Measurements from ENCODE around the gene DIRAS2. TPM values are rescaled to one million over a fixed set of nuclear protein-coding genes. Genes with fewer than 3 reads are reported as not detected.

Gene DIRAS2
- total RNA-seq, 1 donor from 2014 or later, result 5.1 TPM

- Mint-ChIP-seq H3K4me3 (ENCODE audit: unreplicated experiment) (no peak overlapping the region), H3K27me3 (ENCODE audit: unreplicated experiment) (no peaks in the 10 kb centered on the region), H3K27ac (ENCODE audit: unreplicated experiment) (no peak overlapping the region), H3K9me3 (ENCODE audit: unreplicated experiment) (no peaks in the 10 kb centered on the region), H3K36me3 (ENCODE audit: unreplicated experiment) (no peaks in the 10 kb centered on the region), H3K4me1 (ENCODE audit: unreplicated experiment) (no peaks in the 10 kb centered on the region)
- DNase-seq (ENCODE audit: extremely low spot score, unreplicated experiment), result no peak
- TF ChIP-seq CTCF (IDR thresholded peaks at IDR 0.05), result no peak
Observed at GRCh38 chr9:90607701-90608516, 34.7 kb downstream of the DIRAS2 start.

DNA sequence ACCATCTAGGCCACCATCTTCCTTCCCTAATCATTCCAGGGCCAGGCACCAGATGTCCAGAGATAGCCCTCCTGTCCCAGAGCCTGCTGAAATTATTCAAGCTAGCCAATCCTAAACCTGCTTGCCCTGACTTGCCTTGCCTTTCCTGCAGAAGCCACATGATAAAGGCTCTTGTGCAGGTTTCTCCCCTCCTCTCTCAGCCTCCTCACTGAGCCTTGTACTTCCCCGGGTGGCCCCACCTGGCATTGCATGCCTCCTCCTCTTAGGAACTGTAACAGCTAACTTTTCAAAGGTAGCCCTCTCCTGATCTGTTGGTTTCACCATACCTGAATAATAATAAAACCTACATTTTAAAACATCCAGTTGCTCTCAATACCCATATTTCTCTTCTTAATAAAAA is 42.6 kb downstream of the DIRAS2 start:
- DNase-seq (ENCODE audit: extremely low spot score, unreplicated experiment), result no peak
- no peak for TF ChIP-seq CTCF (IDR thresholded peaks at IDR 0.05)
- H3K4me1 Mint-ChIP-seq (ENCODE audit: unreplicated experiment), result no peaks in the 10 kb centered on the region
- peaks cover under 1% of the 10 kb centered on the region for H3K9me3 Mint-ChIP-seq (ENCODE audit: unreplicated experiment)
- no peaks in the 10 kb centered on the region for H3K36me3 Mint-ChIP-seq (ENCODE audit: unreplicated experiment)
- H3K4me3 Mint-ChIP-seq (ENCODE audit: unreplicated experiment), result no peak overlapping the region
- H3K27me3 Mint-ChIP-seq (ENCODE audit: unreplicated experiment), result peaks cover 20% of the 10 kb centered on the region
- H3K27ac Mint-ChIP-seq (ENCODE audit: unreplicated experiment), result no peak overlapping the region

- H3K27ac Mint-ChIP-seq (ENCODE audit: unreplicated experiment), result no peak overlapping the region
- no peaks in the 10 kb centered on the region for H3K4me1 Mint-ChIP-seq (ENCODE audit: unreplicated experiment)
- H3K27me3 Mint-ChIP-seq (ENCODE audit: unreplicated experiment), result peaks cover 27% of the 10 kb centered on the region
- DNase-seq (ENCODE audit: extremely low spot score, unreplicated experiment), result no peak
- no peaks in the 10 kb centered on the region for H3K36me3 Mint-ChIP-seq (ENCODE audit: unreplicated experiment)
- no peak overlapping the region for H3K4me3 Mint-ChIP-seq (ENCODE audit: unreplicated experiment)
- no peak for TF ChIP-seq CTCF (IDR thresholded peaks at IDR 0.05)
- peaks cover 14% of the 10 kb centered on the region for H3K9me3 Mint-ChIP-seq (ENCODE audit: unreplicated experiment)
Observed at GRCh38 chr9:90598191-90598590, 44.4 kb downstream of the DIRAS2 start.

DNA sequence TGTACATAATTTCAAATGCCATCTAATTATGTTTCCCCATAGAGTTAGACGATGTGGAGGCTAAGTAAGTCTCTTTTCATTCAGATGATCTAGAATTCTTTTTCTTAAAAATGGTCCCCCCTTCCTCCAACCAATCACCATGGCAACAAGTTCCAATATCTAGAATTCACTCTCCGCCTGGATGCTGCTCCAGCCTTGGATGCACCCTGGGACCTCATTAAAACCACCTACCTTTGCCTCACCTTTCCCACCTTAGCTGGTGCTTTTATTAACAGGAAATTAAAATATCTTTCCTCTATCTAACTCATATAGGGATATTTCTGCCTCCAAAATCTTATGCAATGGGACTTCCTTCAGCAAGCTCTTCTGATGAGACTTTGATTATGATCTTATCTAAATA is 49.0 kb downstream of the DIRAS2 start:
- H3K9me3 Mint-ChIP-seq (ENCODE audit: unreplicated experiment), result peaks cover 20% of the 10 kb centered on the region
- no peaks in the 10 kb centered on the region for H3K36me3 Mint-ChIP-seq (ENCODE audit: unreplicated experiment)
- DNase-seq (ENCODE audit: extremely low spot score, unreplicated experiment), result no peak
- peaks cover 23% of the 10 kb centered on the region for H3K27me3 Mint-ChIP-seq (ENCODE audit: unreplicated experiment)
- no peaks in the 10 kb centered on the region for H3K4me1 Mint-ChIP-seq (ENCODE audit: unreplicated experiment)
- H3K27ac Mint-ChIP-seq (ENCODE audit: unreplicated experiment), result no peak overlapping the region
- H3K4me3 Mint-ChIP-seq (ENCODE audit: unreplicated experiment), result no peak overlapping the region
- TF ChIP-seq CTCF (IDR thresholded peaks at IDR 0.05), result no peak

GRCh38 chr9:90580576-90580975 is 62.0 kb downstream of the DIRAS2 start:
- peaks cover under 1% of the 10 kb centered on the region for H3K27me3 Mint-ChIP-seq (ENCODE audit: unreplicated experiment)
- H3K36me3 Mint-ChIP-seq (ENCODE audit: unreplicated experiment), result no peaks in the 10 kb centered on the region
- H3K27ac Mint-ChIP-seq (ENCODE audit: unreplicated experiment), result no peak overlapping the region
- DNase-seq (ENCODE audit: extremely low spot score, unreplicated experiment), result no peak
- no peak overlapping the region for H3K4me3 Mint-ChIP-seq (ENCODE audit: unreplicated experiment)
- peaks cover 7% of the 10 kb centered on the region for H3K9me3 Mint-ChIP-seq (ENCODE audit: unreplicated experiment)
- no peaks in the 10 kb centered on the region for H3K4me1 Mint-ChIP-seq (ENCODE audit: unreplicated experiment)
- TF ChIP-seq CTCF (IDR thresholded peaks at IDR 0.05), result no peak

Measured in osteocyte (in vitro differentiated cells).